DMS153 treated with DMSO at 0.1 percent for 48 hours (cell line): Measurements from ENCODE around the gene HDAC4.
"Not testable (repeated sequence)": the region's sequence is repeated elsewhere in the genome, so short reads cannot be mapped to it uniquely, and the experiment has no call there.

ENCODE experiments used
- DNase-seq: peaks from one replicate; lab custom pipeline; 2025; ENCODE audit not compliant: unreplicated experiment; lab: John Stamatoyannopoulos, UW

The HDAC4 gene

GRCh38 chr2:239400596-239401066 is at the start of gene HDAC4:
Gene HDAC4, minus strand, starts transcription at chr2:239401020. Its CDS starts 48,321 bp downstream, at chr2:239352699.
- DNase-seq: no peak

GRCh38 chr2:239449468-239449867 is 48.6 kb upstream of the HDAC4 start:
- not testable (repeated sequence) for DNase-seq

GRCh38 chr2:239445771-239446524 is 45.1 kb upstream of the HDAC4 start:
- no peak for DNase-seq

- no peak for DNase-seq
Measured at GRCh38 chr2:239444626-239445577, 44.1 kb upstream of the HDAC4 start.

GRCh38 chr2:239443666-239444567 is 43.1 kb upstream of the HDAC4 start:
- DNase-seq: no peak

GRCh38 chr2:239443102-239443620 is 42.3 kb upstream of the HDAC4 start:
- no peak for DNase-seq

- no peak for DNase-seq
Measured at GRCh38 chr2:239442192-239442591, 41.4 kb upstream of the HDAC4 start.

GRCh38 chr2:239441261-239442078 is 40.6 kb upstream of the HDAC4 start:
- DNase-seq: no peak

GRCh38 chr2:239440511-239440959 is 39.7 kb upstream of the HDAC4 start:
- DNase-seq: no peak

- DNase-seq: no peak
Measured at GRCh38 chr2:239439754-239440315, 39.0 kb upstream of the HDAC4 start.

GRCh38 chr2:239438995-239439753 is 38.4 kb upstream of the HDAC4 start:
- no peak for DNase-seq

GRCh38 chr2:239438368-239438767 is 37.5 kb upstream of the HDAC4 start:
- no peak for DNase-seq

GRCh38 chr2:239436669-239437335 is 36.0 kb upstream of the HDAC4 start:
- no peak for DNase-seq

GRCh38 chr2:239436076-239436475 is 35.3 kb upstream of the HDAC4 start:
- DNase-seq: no peak

- DNase-seq: no peak
Measured at GRCh38 chr2:239433777-239434403, 33.1 kb upstream of the HDAC4 start.

- no peak for DNase-seq
Measured at GRCh38 chr2:239432174-239432573, 31.4 kb upstream of the HDAC4 start.

GRCh38 chr2:239431536-239431935 is 30.7 kb upstream of the HDAC4 start:
- DNase-seq: no peak
